ENCODE results near the gene NDRG3. TPM values are rescaled to one million over a fixed set of nuclear protein-coding genes. Genes with fewer than 3 reads are reported as not detected.

Gene NDRG3
- total and polyA plus RNA-seq, 2 of the 4 experiments (the other 2 are of a cell fraction): 24.8 to 34.2 TPM

DNA sequence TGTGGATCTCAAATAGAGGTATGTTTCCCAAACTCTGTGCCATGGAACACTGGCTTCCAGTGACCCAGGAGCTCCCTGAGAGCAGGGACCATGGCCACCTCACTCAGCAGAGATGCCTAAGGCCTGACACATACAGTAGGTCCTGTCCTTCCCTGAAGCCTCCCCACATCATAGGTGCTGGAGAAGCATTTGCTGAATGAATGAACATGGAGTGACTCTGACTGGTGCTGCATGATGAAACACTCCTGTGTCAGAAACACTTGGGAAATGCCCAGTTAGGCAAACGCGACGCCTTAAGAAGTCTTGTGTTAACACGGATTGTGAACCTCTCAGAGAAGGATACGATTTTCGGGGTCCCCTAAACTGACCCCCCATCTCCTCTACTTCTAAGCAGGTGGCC is 114.2 kb downstream of the NDRG3 start:
- in situ Hi-C loops (cut with MboI; ENCODE audit: low sequenced_read_pairs) (no loop called here), dilution Hi-C loops (cut with HindIII; ENCODE audit: low sequenced_read_pairs, unreplicated experiment) (no loop called here), intact Hi-C loops (cut with micrococcal nuclease) (no loop called here)
- no peak overlapping the region for H3K18ac ChIP-seq (ENCODE audit: low read depth, low read length)
- no peak for ATAC-seq (ENCODE audit: low read depth)
- no peaks in the 10 kb centered on the region for H3K4me1 ChIP-seq (ENCODE audit: control insufficient read depth, insufficient read depth, low read length)
- 87% methylated on average over 6 of the region's 6 CpGs; no CpG with 5 or more reads in 1 of the 2 experiments for WGBS, 2 experiments (ENCODE audit: extremely low coverage in 2 of 2, insufficient read length in 1 of 2)
- H3K23ac ChIP-seq (ENCODE audit: low read depth, low read length): no peak overlapping the region
- peak; percentile 28 for DNase-seq
- no peaks in the 10 kb centered on the region for H3K9me3 ChIP-seq (ENCODE audit: control insufficient read depth, insufficient read depth, low read length)
- no peak overlapping the region for H3K56ac ChIP-seq (ENCODE audit: extremely low read depth, insufficient read depth, low read length)
- H3K4me3 ChIP-seq (ENCODE audit: insufficient read depth, low read depth, low read length): no peak overlapping the region
- no peak overlapping the region for H2AK9ac ChIP-seq (replicated peaks; ENCODE audit: low read depth, low read length, poor library complexity)
- H2BK5ac ChIP-seq (ENCODE audit: low read depth, low read length, poor library complexity, severe bottlenecking): no peak overlapping the region
- no peak overlapping the region for H4K5ac ChIP-seq (ENCODE audit: low read depth, low read length)
- H4K91ac ChIP-seq (ENCODE audit: insufficient read depth, low read depth, low read length): no peak overlapping the region
- H3K9ac ChIP-seq (ENCODE audit: low read depth, low read length): no peak overlapping the region
- H2BK120ac ChIP-seq (ENCODE audit: low read depth, low read length): no peak overlapping the region
- TF ChIP-seq CHD1 (IDR thresholded peaks at IDR 0.05; ENCODE audit: low read depth, low read length) (no peak), FOS (IDR thresholded peaks at IDR 0.05; ENCODE audit: low read depth, low read length) (no peak), RAD21 (IDR thresholded peaks at IDR 0.05; ENCODE audit: low read length) (no peak), BHLHE40 (IDR thresholded peaks at IDR 0.05; ENCODE audit: low read depth, low read length) (no peak), MXI1 (IDR thresholded peaks at IDR 0.05; ENCODE audit: borderline replicate concordance, low read depth, low read length) (no peak), MAZ (IDR thresholded peaks at IDR 0.05; ENCODE audit: borderline replicate concordance, low read depth, low read length) (no peak), RCOR1 (IDR thresholded peaks at IDR 0.05; ENCODE audit: insufficient replicate concordance, low read length) (no peak), USF2 (IDR thresholded peaks at IDR 0.05; ENCODE audit: low read depth, low read length) (no peak), NFE2L2 (IDR thresholded peaks at IDR 0.05; ENCODE audit: low read depth, low read length) (no peak), POLR2A (IDR thresholded peaks at IDR 0.05; ENCODE audit: low read depth, low read length) (no peak), CEBPB (IDR thresholded peaks at IDR 0.05; ENCODE audit: low read depth, low read length) (no peak), RFX5 (IDR thresholded peaks at IDR 0.05; ENCODE audit: low read depth, low read length) (no peak), SMC3 (IDR thresholded peaks at IDR 0.05; ENCODE audit: low read depth, low read length) (no peak), ELK1 (IDR thresholded peaks at IDR 0.05; ENCODE audit: borderline replicate concordance, low read depth, low read length) (no peak), MAFK (IDR thresholded peaks at IDR 0.05; ENCODE audit: low read depth, low read length) (no peak)
- TF ChIP-seq, protein P1, sequence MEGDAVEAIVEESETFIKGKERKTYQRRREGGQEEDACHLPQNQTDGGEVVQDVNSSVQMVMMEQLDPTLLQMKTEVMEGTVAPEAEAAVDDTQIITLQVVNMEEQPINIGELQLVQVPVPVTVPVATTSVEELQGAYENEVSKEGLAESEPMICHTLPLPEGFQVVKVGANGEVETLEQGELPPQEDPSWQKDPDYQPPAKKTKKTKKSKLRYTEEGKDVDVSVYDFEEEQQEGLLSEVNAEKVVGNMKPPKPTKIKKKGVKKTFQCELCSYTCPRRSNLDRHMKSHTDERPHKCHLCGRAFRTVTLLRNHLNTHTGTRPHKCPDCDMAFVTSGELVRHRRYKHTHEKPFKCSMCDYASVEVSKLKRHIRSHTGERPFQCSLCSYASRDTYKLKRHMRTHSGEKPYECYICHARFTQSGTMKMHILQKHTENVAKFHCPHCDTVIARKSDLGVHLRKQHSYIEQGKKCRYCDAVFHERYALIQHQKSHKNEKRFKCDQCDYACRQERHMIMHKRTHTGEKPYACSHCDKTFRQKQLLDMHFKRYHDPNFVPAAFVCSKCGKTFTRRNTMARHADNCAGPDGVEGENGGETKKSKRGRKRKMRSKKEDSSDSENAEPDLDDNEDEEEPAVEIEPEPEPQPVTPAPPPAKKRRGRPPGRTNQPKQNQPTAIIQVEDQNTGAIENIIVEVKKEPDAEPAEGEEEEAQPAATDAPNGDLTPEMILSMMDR (conservative IDR thresholded peaks at IDR 0.05; ENCODE audit: low read depth, low read length): no peak
- no peak overlapping the region for H2AK5ac ChIP-seq (ENCODE audit: low read depth, low read length)
- no peak overlapping the region for H4K8ac ChIP-seq (ENCODE audit: low read depth in 2 of 2, low read length in 2 of 2)
- H3K36me3 ChIP-seq (ENCODE audit: control insufficient read depth, insufficient read depth, low read length): no peaks in the 10 kb centered on the region
- no peaks in the 10 kb centered on the region for H4K20me1 ChIP-seq (ENCODE audit: insufficient read depth, low read length)
- CTCF ChIA-PET: no interaction called here
- POLR2A ChIA-PET (ENCODE audit: unreplicated experiment): no interaction called here
- H2BK20ac ChIP-seq (ENCODE audit: low read depth, low read length): no peak overlapping the region
- H3K9me1 ChIP-seq (ENCODE audit: insufficient read depth, low read length): no peaks in the 10 kb centered on the region
- H3K4ac ChIP-seq (ENCODE audit: low read depth, low read length): no peak overlapping the region
- no peak overlapping the region for H2AFZ ChIP-seq (replicated peaks; ENCODE audit: low read length, poor library complexity)
- no peak overlapping the region for H3K4me2 ChIP-seq (ENCODE audit: low read depth, low read length)
- no TSS peak for BruUV-seq (replicated peaks)
- H3K79me1 ChIP-seq (ENCODE audit: low read depth in 1 of 2, low read length in 2 of 2): no peaks in the 10 kb centered on the region
- no peak overlapping the region for H3K14ac ChIP-seq (replicated peaks; ENCODE audit: low read depth, low read length)
- no peaks in the 10 kb centered on the region for H3K27me3 ChIP-seq (ENCODE audit: control insufficient read depth, insufficient read depth, low read length)
- no peak overlapping the region for H2BK15ac ChIP-seq (ENCODE audit: low read depth, low read length)
- no peak overlapping the region for H3K27ac ChIP-seq (ENCODE audit: insufficient read depth, low read length)
